Large intestine (tissue), 3 donors: ENCODE measurements around the gene SREK1. TPM values are rescaled to one million over a fixed set of nuclear protein-coding genes. Genes with fewer than 3 reads are reported as not detected.

Experiments used
- DNase-seq, 2 donors: peaks; one replicate each; pipeline versions ENCODE4 v3.0.0 to v3.0.0-alpha.2; 2013
- H3K27ac ChIP-seq: one replicate; pipeline ENCODE4 v1.5.1; 2013; ENCODE audit warnings: low read length
- H3K27me3 ChIP-seq: 2 replicates; pipeline ENCODE4 v1.6.1; 2013; ENCODE audit warnings: low read length; ENCODE audit not compliant: control insufficient read depth, insufficient read depth
- H3K36me3 ChIP-seq: 2 replicates; pipeline ENCODE4 v1.6.1; 2013; ENCODE audit warnings: low read length; ENCODE audit not compliant: control insufficient read depth, insufficient read depth
- H3K4me1 ChIP-seq: one replicate; pipeline ENCODE4 v1.6.1; 2013; ENCODE audit warnings: low read length; ENCODE audit not compliant: control insufficient read depth, insufficient read depth
- H3K4me3 ChIP-seq: one replicate; pipeline ENCODE4 v1.5.1; 2013; ENCODE audit warnings: low read length
- H3K9me3 ChIP-seq: one replicate; pipeline ENCODE4 v1.6.1; 2013; ENCODE audit warnings: mild to moderate bottlenecking, low read depth, low read length, moderate library complexity; ENCODE audit not compliant: control insufficient read depth
- WGBS: methylation state at CpG from one replicate; pipeline ENCODE4 v1.1.5; 2013; ENCODE audit warnings: low lambda C conversion rate; ENCODE audit not compliant: insufficient coverage; 5-methylcytosine and 5-hydroxymethylcytosine counted together
- polyA plus RNA-seq: library from polyadenylated mRNA; unstranded; fragments of 120-200 nt; gene quantifications from one replicate; pipeline ENCODE4 v1.2.1, GENCODE V29; 2013

Gene SREK1
- polyA plus RNA-seq, 1 donor: 133 TPM

DNA sequence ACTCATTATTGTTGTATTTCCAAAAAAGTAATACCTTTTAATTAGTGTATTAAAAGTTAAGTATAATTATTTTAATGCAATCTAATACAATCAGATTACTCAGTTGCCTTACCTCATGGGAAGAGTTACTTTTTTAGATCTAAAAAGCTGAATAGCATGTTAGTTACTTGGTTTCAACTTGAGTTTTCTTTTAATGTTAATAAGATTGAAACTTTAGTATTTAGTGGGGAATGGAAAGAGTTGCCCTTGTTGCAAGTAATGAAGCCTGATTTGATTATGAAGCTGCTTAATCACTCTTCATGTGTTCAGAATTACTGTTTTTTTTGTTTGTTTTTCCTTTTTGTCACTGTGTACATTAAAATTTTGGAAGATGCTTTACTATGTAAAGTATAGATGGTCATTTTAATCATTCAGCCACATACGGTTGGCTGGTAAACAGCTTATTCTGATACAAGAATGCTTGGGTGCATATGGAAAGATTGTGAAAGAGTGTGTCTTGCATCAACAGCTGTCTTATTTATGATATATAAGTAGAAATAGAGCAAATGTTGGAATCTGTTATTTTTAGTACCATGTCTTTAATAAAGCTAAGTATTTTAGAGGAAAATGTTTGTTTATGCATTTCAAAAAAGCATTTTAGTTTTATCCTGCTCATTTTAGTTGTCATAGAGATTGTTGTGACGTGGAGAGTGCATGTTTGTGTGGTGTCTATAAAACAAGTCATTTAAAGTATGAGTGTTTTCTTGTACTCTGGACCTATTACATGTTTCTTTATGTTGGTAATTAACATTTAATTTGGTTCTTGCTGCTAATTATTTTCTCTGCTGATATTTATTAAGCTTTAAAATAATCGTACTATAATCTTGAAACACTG is 36.4 kb downstream of the SREK1 start:
- Histone ChIP-seq H3K4me1 (no peaks in the 10 kb centered on the region), H3K36me3 (peaks cover 38% of the 10 kb centered on the region), H3K9me3 (no peaks in the 10 kb centered on the region), H3K27me3 (no peaks in the 10 kb centered on the region), H3K4me3 (no peak overlapping the region), H3K27ac (no peak overlapping the region)
- no peak for DNase-seq
- WGBS: 94% methylated on average over 3 of the region's 3 CpGs

- no peak overlapping the region for H3K4me3 ChIP-seq
- H3K27ac ChIP-seq: no peak overlapping the region
- DNase-seq: no peak
- no CpG with 5 or more reads among the region's 3 CpGs for WGBS
- H3K4me1 ChIP-seq: no peaks in the 10 kb centered on the region
- peaks cover 9% of the 10 kb centered on the region for H3K36me3 ChIP-seq
- no peaks in the 10 kb centered on the region for H3K9me3 ChIP-seq
- no peaks in the 10 kb centered on the region for H3K27me3 ChIP-seq
These were observed 42.0 kb downstream of the SREK1 start for GRCh38 chr5:66186108-66186507.

DNA sequence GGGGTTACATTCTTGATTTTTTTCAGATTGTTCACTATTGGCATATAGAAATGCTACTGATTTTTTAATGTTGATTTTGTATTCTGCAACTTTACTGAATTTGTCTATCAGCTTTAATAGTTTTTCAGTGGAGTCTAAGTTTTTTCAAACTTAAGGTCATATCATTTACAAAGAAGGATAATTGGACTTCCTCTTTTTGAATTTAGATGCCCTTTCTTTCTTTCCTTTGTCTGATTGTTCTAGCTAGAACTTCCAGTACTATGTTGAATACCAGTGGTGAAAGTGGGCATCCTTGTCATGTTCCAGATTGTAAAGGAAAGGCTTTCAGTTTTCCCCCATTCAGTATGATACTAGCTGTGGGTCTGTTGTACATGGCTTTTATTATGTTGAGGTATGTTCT is 49.3 kb downstream of the SREK1 start:
- no peak overlapping the region for H3K27ac ChIP-seq
- no peak overlapping the region for H3K4me3 ChIP-seq
- no peaks in the 10 kb centered on the region for H3K27me3 ChIP-seq
- no peaks in the 10 kb centered on the region for H3K36me3 ChIP-seq
- no peaks in the 10 kb centered on the region for H3K9me3 ChIP-seq
- no peak for DNase-seq
- no peaks in the 10 kb centered on the region for H3K4me1 ChIP-seq

DNA sequence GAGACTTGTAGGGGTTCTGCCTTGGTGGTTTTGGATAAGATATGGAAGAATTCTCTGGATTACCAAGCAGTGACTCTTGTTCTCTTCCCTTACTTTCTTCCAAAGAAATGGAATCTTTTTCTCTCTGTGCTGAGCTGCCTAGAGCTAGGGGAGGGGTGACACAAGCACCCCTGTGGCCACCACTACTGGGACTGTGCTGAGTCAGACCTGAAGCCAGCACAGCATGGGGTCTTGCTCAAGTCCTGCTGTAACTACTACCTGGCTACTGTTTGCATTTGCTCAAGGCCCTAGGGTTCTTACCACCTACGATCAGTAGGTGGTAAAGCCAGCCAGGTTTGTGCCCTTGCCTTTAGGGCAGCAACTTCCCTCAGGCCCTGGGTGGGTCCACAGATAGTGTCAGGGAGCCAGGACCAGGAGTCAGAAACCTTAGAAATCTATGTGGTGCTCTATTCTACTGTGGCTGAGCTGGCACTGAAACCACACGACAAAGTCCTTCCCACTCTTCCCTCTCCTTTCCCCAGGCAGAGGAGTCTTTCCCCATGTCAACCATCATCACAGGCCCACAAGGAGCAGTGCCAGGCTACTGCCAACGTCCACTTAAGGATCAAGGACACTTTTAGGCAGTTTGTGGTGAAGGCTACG is 53.8 kb downstream of the SREK1 start:
- Histone ChIP-seq H3K36me3 (no peaks in the 10 kb centered on the region), H3K27ac (no peak overlapping the region), H3K4me3 (no peak overlapping the region), H3K27me3 (no peaks in the 10 kb centered on the region), H3K9me3 (no peaks in the 10 kb centered on the region), H3K4me1 (no peaks in the 10 kb centered on the region)
- WGBS: no CpG with 5 or more reads among the region's 4 CpGs
- DNase-seq: no peak

GRCh38 chr5:66198837-66199236 is 54.7 kb downstream of the SREK1 start:
- H3K36me3 ChIP-seq: no peaks in the 10 kb centered on the region
- WGBS: no CpG with 5 or more reads among the region's 1 CpG

DNA sequence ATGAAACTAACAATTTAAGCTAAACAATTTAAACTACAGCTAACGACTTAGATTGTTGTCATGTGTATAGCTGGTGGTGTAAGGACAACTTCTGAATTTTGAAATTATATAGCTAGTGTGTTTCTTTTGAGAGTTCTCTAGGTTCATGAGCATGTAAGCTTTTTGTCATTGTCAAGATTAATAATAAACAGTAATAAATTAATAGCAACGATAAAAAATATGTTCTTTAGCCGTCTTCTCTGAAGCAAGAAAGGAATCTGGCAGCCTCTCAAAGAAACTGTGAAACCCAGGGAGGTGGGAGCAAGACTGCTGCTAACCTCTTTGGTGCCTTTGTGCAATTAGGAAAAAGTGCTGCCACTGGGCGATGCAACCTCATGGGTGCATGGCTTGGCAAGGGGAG is 59.4 kb downstream of the SREK1 start:
- no peak overlapping the region for H3K27ac ChIP-seq
- WGBS: 94% methylated on average over 2 of the region's 4 CpGs
- H3K27me3 ChIP-seq: no peaks in the 10 kb centered on the region

More at GRCh38 chr5:66198837-66199236, 54.7 kb downstream of the SREK1 start:
- H3K27ac ChIP-seq: no peak overlapping the region
- no peaks in the 10 kb centered on the region for H3K9me3 ChIP-seq
- no peak for DNase-seq
- H3K4me1 ChIP-seq: no peaks in the 10 kb centered on the region
- H3K27me3 ChIP-seq: no peaks in the 10 kb centered on the region
- H3K4me3 ChIP-seq: no peak overlapping the region

GRCh38 chr5:66206465-66206864 is 62.4 kb downstream of the SREK1 start:
- Histone ChIP-seq H3K27me3 (no peaks in the 10 kb centered on the region), H3K27ac (no peak overlapping the region)

More for the DNA sequence above, 59.4 kb downstream of the SREK1 start:
- no peaks in the 10 kb centered on the region for H3K9me3 ChIP-seq
- no peak overlapping the region for H3K4me3 ChIP-seq
- no peaks in the 10 kb centered on the region for H3K36me3 ChIP-seq
- no peak for DNase-seq
- H3K4me1 ChIP-seq: no peaks in the 10 kb centered on the region

DNA sequence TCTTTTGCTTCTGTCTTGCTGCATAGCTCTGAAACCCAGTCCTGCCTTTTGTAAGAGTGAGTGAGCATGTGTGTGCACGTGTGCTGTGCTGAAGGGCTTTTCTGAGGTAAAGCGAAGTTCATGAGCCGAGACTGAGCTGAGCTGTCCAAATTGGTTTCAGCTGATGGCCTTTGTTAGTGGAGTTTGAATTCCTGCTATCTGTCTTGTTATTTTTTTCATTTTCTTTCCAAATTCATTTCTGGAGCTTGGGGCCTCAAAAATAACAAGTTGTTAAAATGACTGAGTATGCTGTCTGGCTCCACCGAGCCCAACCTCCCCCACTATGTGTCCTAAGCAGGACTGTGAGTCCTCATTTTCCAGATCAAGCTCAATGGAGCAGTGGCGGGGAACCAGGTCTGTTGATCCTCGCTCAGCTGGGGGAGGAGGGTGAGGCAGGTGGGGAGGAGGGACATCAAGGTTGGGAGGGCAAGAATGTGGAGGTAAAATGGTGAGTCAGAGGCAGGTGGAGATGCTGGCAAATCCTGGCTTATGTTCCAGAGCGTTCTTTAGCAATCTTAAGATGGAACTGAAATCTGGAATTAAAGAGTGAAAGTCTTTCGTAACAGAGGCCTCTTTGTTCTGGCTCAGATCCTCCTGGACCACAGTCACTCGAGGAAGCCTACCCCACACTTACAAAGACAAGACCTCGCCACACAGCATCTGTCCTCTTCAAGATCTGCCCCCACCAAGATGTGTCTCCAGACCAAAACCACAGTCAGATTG is 63.9 kb downstream of the SREK1 start:
- Histone ChIP-seq H3K4me1 (no peaks in the 10 kb centered on the region), H3K4me3 (no peak overlapping the region)
- WGBS: 83% methylated on average over 5 of the region's 10 CpGs

More at GRCh38 chr5:66206465-66206864, 62.4 kb downstream of the SREK1 start:
- WGBS: 100% methylated on average over 2 of the region's 5 CpGs
- no peaks in the 10 kb centered on the region for H3K36me3 ChIP-seq
- H3K4me3 ChIP-seq: no peak overlapping the region
- no peaks in the 10 kb centered on the region for H3K9me3 ChIP-seq
- H3K4me1 ChIP-seq: no peaks in the 10 kb centered on the region
- DNase-seq: no peak

DNA sequence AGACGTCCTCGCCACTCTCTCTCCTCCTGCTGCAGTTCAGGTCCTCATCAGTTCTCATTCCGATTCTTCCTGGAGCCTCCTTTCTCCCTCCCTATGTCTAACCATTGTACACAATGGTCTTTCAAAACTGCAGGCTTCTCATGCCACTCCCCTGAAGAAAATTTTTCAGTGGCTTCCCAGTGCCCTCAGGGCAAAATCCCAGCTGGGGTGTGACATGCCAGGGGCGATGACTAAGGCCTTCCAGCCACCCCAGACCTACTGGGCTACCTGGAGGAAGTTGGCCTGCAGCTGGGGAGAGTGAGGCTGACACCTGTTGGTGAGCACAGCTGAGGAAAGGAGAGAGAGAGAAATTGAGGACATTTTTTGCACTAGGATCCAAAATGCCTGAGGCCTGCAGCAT is 65.2 kb downstream of the SREK1 start:
- 96% methylated on average over 3 of the region's 4 CpGs for WGBS
- Histone ChIP-seq H3K36me3 (no peaks in the 10 kb centered on the region), H3K4me3 (no peak overlapping the region), H3K27me3 (no peaks in the 10 kb centered on the region), H3K4me1 (no peaks in the 10 kb centered on the region), H3K27ac (no peak overlapping the region), H3K9me3 (no peaks in the 10 kb centered on the region)
- DNase-seq: no peak

More for the DNA sequence above, 63.9 kb downstream of the SREK1 start:
- Histone ChIP-seq H3K27ac (no peak overlapping the region), H3K36me3 (no peaks in the 10 kb centered on the region), H3K27me3 (no peaks in the 10 kb centered on the region), H3K9me3 (no peaks in the 10 kb centered on the region)
- DNase-seq: no peak

GRCh38 chr5:66209794-66210193 is 65.7 kb downstream of the SREK1 start:
- Histone ChIP-seq H3K4me1 (no peaks in the 10 kb centered on the region), H3K27ac (no peak overlapping the region)

More at GRCh38 chr5:66209794-66210193, 65.7 kb downstream of the SREK1 start:
- WGBS: 90% methylated on average over 2 of the region's 6 CpGs
- no peak overlapping the region for H3K4me3 ChIP-seq
- no peak for DNase-seq
- H3K27me3 ChIP-seq: no peaks in the 10 kb centered on the region
- no peaks in the 10 kb centered on the region for H3K36me3 ChIP-seq
- no peaks in the 10 kb centered on the region for H3K9me3 ChIP-seq
